OCI-LY3 (cell line): ENCODE measurements around the gene KDM4C.

Experiments used
- EZH2phosphoT487 ChIP-seq: fragments of 200-600 bp; shearing (Covaris generic); IDR thresholded peaks from 2 replicates; pipeline ENCODE4 v1.6.1; 2018; ENCODE audit warnings: antibody characterized with exemption, mixed run types, low read depth
- TF ChIP-seq, protein P1 (sequence below): fragments of 200-600, 300-600 bp; sonication (generic); IDR thresholded peaks from 2 replicates; pipeline ENCODE4 v1.5.1; 2014; ENCODE audit warnings: antibody characterized with exemption, low read length, low read depth

DNA sequence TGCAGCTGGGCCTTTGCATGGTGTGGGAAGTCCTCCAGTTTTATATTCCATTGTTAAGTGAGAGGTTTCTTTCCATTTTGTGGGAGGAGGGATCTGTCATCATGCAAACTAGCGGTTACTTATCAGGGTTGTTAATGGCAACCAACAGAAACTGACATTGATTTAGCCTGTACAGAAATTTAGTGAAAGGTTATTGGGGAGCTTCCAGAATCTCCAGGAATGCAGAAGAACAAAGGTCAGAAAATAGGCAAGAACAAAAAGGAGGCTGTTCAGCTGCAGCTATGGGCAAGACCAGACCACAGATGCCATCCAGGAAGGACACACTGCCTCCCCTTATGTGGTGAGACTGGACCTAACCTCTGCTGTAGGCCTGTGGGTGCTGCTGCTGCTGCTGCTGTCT, 395.8 kb downstream of the KDM4C start:
- TF ChIP-seq, protein P1, sequence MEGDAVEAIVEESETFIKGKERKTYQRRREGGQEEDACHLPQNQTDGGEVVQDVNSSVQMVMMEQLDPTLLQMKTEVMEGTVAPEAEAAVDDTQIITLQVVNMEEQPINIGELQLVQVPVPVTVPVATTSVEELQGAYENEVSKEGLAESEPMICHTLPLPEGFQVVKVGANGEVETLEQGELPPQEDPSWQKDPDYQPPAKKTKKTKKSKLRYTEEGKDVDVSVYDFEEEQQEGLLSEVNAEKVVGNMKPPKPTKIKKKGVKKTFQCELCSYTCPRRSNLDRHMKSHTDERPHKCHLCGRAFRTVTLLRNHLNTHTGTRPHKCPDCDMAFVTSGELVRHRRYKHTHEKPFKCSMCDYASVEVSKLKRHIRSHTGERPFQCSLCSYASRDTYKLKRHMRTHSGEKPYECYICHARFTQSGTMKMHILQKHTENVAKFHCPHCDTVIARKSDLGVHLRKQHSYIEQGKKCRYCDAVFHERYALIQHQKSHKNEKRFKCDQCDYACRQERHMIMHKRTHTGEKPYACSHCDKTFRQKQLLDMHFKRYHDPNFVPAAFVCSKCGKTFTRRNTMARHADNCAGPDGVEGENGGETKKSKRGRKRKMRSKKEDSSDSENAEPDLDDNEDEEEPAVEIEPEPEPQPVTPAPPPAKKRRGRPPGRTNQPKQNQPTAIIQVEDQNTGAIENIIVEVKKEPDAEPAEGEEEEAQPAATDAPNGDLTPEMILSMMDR: no peak
- no peak for TF ChIP-seq EZH2phosphoT487
